DND-41 (cell line): ENCODE results near the gene AUTS2.

Experiments used
- CTCF ChIP-seq: IDR thresholded peaks from 2 replicates; pipeline ENCODE4 v1.5.1; 2012; ENCODE audit warnings: borderline replicate concordance, low read length, moderate library complexity, mild to moderate bottlenecking; ENCODE audit not compliant: poor library complexity, severe bottlenecking; ENCODE audit errors: extremely low read depth
- EZH2 ChIP-seq: IDR thresholded peaks from 3 replicates; pipeline ENCODE4 v1.6.1; 2012; ENCODE audit warnings: borderline replicate concordance, low read depth, mild to moderate bottlenecking, moderate library complexity, low read length, inconsistent platforms; ENCODE audit not compliant: severe bottlenecking

- TF ChIP-seq CTCF (no peak), EZH2 (no peak)
Measured at GRCh38 chr7:70830426-70830825, 1232.2 kb downstream of the AUTS2 start.
